Mesothelial cell of epicardium (in vitro differentiated cells): ENCODE results near the gene RMI2. TPM values are rescaled to one million over a fixed set of nuclear protein-coding genes. Genes with fewer than 3 reads are reported as not detected.

Source experiments
- DNase-seq, 2 experiments: peaks; one replicate each; pipeline ENCODE4 v3.0.0; 2021; ENCODE audit warnings: low spot score in 2 of 2; ENCODE audit not compliant: unreplicated experiment in 2 of 2
- H3K27ac Mint-ChIP-seq: 2 replicates; pipeline ENCODE4 v1.8.0; 2021; ENCODE audit warnings: mixed read lengths
- H3K27me3 Mint-ChIP-seq: 2 replicates; pipeline ENCODE4 v1.8.0; 2021; ENCODE audit warnings: low read depth, mixed read lengths
- H3K36me3 Mint-ChIP-seq: 2 replicates; pipeline ENCODE4 v1.8.0; 2021; ENCODE audit warnings: mixed read lengths
- H3K4me1 Mint-ChIP-seq: 2 replicates; pipeline ENCODE4 v1.8.0; 2021; ENCODE audit warnings: mixed read lengths
- H3K4me3 Mint-ChIP-seq: 2 replicates; pipeline ENCODE4 v1.8.0; 2021; ENCODE audit warnings: mild to moderate bottlenecking, moderate library complexity, mixed read lengths
- H3K9me3 Mint-ChIP-seq: 2 replicates; pipeline ENCODE4 v1.8.0; 2021; ENCODE audit warnings: mixed read lengths
- CTCF ChIP-seq: fragments of 200-600 bp; sonication (generic); IDR thresholded peaks from one replicate; pipeline ENCODE4 v1.5.0; 2021; ENCODE audit warnings: antibody characterized with exemption; ENCODE audit not compliant: unreplicated experiment
- total RNA-seq: library from RNA; stranded (reverse); gene quantifications from 3 replicates; pipeline ENCODE4 v1.2.1, GENCODE V29; 2021

RMI2 gene
- total RNA-seq, 1 donor from 2014 or later, result 22.4 TPM

- TF ChIP-seq CTCF, result no peak
- no peak overlapping the region for H3K27ac Mint-ChIP-seq
- no peaks in the 10 kb centered on the region for H3K9me3 Mint-ChIP-seq
- H3K36me3 Mint-ChIP-seq, result no peaks in the 10 kb centered on the region
- no peaks in the 10 kb centered on the region for H3K27me3 Mint-ChIP-seq
- no peak overlapping the region for H3K4me3 Mint-ChIP-seq
- peaks cover 21% of the 10 kb centered on the region for H3K4me1 Mint-ChIP-seq
- no peak for DNase-seq
Observed at GRCh38 chr16:11342021-11342855, 3.0 kb upstream of the RMI2 start.

GRCh38 chr16:11346700-11347319 is 1.6 kb downstream of the RMI2 start:
- no peak for DNase-seq
- Mint-ChIP-seq H3K9me3 (no peaks in the 10 kb centered on the region), H3K4me3 (peak overlapping the region; percentile 77), H3K4me1 (peaks cover 45% of the 10 kb centered on the region), H3K27ac (no peak overlapping the region), H3K36me3 (no peaks in the 10 kb centered on the region), H3K27me3 (no peaks in the 10 kb centered on the region)
- TF ChIP-seq CTCF, result no peak

- no peak overlapping the region for H3K27ac Mint-ChIP-seq
- no peaks in the 10 kb centered on the region for H3K9me3 Mint-ChIP-seq
- H3K4me3 Mint-ChIP-seq, result no peak overlapping the region
- no peak for DNase-seq
- no peaks in the 10 kb centered on the region for H3K27me3 Mint-ChIP-seq
- H3K4me1 Mint-ChIP-seq, result peaks cover 47% of the 10 kb centered on the region
- no peaks in the 10 kb centered on the region for H3K36me3 Mint-ChIP-seq
- TF ChIP-seq CTCF, result no peak
Observed at GRCh38 chr16:11347831-11348230, 2.6 kb downstream of the RMI2 start.

GRCh38 chr16:11348737-11349598 is 3.7 kb downstream of the RMI2 start:
- H3K36me3 Mint-ChIP-seq, result no peaks in the 10 kb centered on the region
- H3K27me3 Mint-ChIP-seq, result no peaks in the 10 kb centered on the region
- peaks cover 47% of the 10 kb centered on the region for H3K4me1 Mint-ChIP-seq
- H3K4me3 Mint-ChIP-seq, result no peak overlapping the region
- peaks cover 3% of the 10 kb centered on the region for H3K9me3 Mint-ChIP-seq
- no peak for DNase-seq
- peak overlapping the region; percentile 90 for H3K27ac Mint-ChIP-seq
- TF ChIP-seq CTCF, result no peak

- no peak for DNase-seq
- peak overlapping the region; percentile 90 for H3K27ac Mint-ChIP-seq
- H3K27me3 Mint-ChIP-seq, result no peaks in the 10 kb centered on the region
- peak overlapping the region; percentile 30 for H3K4me3 Mint-ChIP-seq
- H3K4me1 Mint-ChIP-seq, result peaks cover 47% of the 10 kb centered on the region
- H3K36me3 Mint-ChIP-seq, result no peaks in the 10 kb centered on the region
- peaks cover 3% of the 10 kb centered on the region for H3K9me3 Mint-ChIP-seq
- TF ChIP-seq CTCF, result no peak
Observed at GRCh38 chr16:11349599-11350276, 4.5 kb downstream of the RMI2 start.
